Osteocyte (in vitro differentiated cells): ENCODE results near the gene NBAS. TPM values are rescaled to one million over a fixed set of nuclear protein-coding genes. Genes with fewer than 3 reads are reported as not detected.

ENCODE experiments used
- DNase-seq: peaks from one replicate; pipeline ENCODE4 v3.0.0; 2021; ENCODE audit warnings: mixed read lengths; ENCODE audit not compliant: unreplicated experiment; ENCODE audit errors: extremely low spot score
- H3K27ac Mint-ChIP-seq: one replicate; pipeline ENCODE4 v1.8.0; 2021; ENCODE audit warnings: mild to moderate bottlenecking, mixed read lengths; ENCODE audit not compliant: unreplicated experiment
- H3K27me3 Mint-ChIP-seq: one replicate; pipeline ENCODE4 v1.8.0; 2021; ENCODE audit warnings: mixed read lengths; ENCODE audit not compliant: unreplicated experiment
- H3K36me3 Mint-ChIP-seq: one replicate; pipeline ENCODE4 v1.8.0; 2021; ENCODE audit warnings: mixed read lengths; ENCODE audit not compliant: unreplicated experiment
- H3K4me1 Mint-ChIP-seq: one replicate; pipeline ENCODE4 v1.8.0; 2021; ENCODE audit warnings: mixed read lengths; ENCODE audit not compliant: unreplicated experiment
- H3K4me3 Mint-ChIP-seq: one replicate; pipeline ENCODE4 v1.8.0; 2021; ENCODE audit warnings: mild to moderate bottlenecking, moderate library complexity, mixed read lengths; ENCODE audit not compliant: unreplicated experiment
- H3K9me3 Mint-ChIP-seq: one replicate; pipeline ENCODE4 v1.8.0; 2021; ENCODE audit warnings: mixed read lengths; ENCODE audit not compliant: unreplicated experiment
- total RNA-seq: library from RNA; stranded (reverse); gene quantifications from 2 replicates; pipeline ENCODE4 v1.2.1, GENCODE V29; 2021
- TF ChIP-seq, protein P1 (sequence below): fragments of 200-600 bp; sonication (generic); IDR thresholded peaks from 2 replicates; pipeline ENCODE4 v1.5.0; 2021; ENCODE audit warnings: antibody characterized with exemption, mild to moderate bottlenecking, moderate library complexity

The NBAS gene
- total RNA-seq, 1 donor from 2014 or later = 43.6 TPM

DNA sequence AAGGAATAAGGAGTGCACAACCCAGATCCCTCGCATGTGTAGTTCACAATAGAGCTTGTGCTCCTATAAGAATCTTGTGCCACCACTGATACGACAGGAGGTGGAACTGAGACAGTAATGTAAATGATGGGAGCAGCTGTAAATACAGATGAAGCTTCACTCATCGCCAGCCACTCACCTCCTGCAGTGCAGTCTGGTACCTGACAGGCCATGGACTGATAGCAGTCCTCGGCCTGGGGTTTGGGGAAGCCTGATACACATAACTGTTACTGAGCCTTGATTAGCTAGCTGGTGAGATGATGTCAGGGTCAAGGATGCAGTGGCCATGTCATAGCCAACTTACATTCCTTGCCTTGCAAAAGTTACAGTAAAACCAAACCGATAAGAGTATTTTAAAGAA, 376.6 kb downstream of the NBAS start:
- H3K36me3 Mint-ChIP-seq = peaks cover 15% of the 10 kb centered on the region
- TF ChIP-seq, protein P1, sequence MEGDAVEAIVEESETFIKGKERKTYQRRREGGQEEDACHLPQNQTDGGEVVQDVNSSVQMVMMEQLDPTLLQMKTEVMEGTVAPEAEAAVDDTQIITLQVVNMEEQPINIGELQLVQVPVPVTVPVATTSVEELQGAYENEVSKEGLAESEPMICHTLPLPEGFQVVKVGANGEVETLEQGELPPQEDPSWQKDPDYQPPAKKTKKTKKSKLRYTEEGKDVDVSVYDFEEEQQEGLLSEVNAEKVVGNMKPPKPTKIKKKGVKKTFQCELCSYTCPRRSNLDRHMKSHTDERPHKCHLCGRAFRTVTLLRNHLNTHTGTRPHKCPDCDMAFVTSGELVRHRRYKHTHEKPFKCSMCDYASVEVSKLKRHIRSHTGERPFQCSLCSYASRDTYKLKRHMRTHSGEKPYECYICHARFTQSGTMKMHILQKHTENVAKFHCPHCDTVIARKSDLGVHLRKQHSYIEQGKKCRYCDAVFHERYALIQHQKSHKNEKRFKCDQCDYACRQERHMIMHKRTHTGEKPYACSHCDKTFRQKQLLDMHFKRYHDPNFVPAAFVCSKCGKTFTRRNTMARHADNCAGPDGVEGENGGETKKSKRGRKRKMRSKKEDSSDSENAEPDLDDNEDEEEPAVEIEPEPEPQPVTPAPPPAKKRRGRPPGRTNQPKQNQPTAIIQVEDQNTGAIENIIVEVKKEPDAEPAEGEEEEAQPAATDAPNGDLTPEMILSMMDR = no peak
- no peak overlapping the region for H3K4me3 Mint-ChIP-seq
- no peaks in the 10 kb centered on the region for H3K27me3 Mint-ChIP-seq
- H3K9me3 Mint-ChIP-seq = no peaks in the 10 kb centered on the region
- H3K27ac Mint-ChIP-seq = no peak overlapping the region
- DNase-seq = no peak
- H3K4me1 Mint-ChIP-seq = no peaks in the 10 kb centered on the region

DNA sequence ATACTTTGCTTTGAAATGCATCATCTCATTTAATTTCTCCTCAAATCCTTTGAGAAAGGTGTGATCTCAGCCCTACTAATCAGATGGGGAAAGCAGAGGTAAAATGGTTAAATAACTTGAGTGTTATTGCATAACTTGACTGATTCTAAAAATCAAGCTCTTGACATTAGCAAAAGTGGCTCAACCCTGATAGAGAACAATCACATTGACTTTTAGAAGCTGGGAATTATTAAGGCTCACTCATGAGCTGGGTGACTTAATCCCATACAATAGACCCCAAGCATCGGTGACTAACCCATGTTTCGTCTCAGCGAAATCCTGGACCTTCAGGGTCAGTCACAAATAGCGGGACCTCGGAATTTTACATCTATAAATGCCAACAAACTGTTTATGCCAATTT, 378.9 kb downstream of the NBAS start:
- DNase-seq = no peak
- H3K4me3 Mint-ChIP-seq = no peak overlapping the region
- H3K36me3 Mint-ChIP-seq = peaks cover 5% of the 10 kb centered on the region
- H3K4me1 Mint-ChIP-seq = no peaks in the 10 kb centered on the region
- no peaks in the 10 kb centered on the region for H3K27me3 Mint-ChIP-seq
- no peak overlapping the region for H3K27ac Mint-ChIP-seq
- no peaks in the 10 kb centered on the region for H3K9me3 Mint-ChIP-seq
- TF ChIP-seq, protein P1 = no peak

DNA sequence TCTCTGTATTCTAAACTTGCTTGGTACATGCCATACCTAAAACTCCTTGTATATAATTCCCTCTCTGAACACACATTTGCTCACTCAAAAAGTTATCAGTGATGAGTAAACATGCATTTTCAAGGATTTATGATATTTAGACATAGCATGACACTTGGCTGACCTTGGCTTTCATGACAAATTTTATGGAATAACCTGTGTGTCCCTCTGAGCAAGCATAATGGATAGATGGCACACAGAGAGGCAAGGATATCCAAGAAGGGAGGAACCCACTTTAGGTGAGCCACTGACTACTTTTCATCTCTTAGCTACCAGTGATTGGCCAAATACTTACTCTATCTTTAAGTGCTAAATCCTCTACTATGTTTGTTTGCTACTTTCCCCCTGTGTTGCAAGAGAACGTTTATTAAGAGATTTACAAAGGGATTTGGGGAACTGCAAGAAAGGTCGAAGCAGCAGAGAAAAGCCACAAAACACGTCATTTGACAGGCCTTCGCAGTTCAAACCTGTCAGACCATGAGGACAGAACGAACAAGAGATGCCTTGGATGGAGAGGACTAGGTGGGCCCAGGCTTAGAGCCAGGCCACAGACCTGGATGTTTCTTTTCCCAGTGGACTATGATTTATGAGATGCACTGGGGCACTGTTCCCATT, 379.9 kb downstream of the NBAS start:
- TF ChIP-seq, protein P1 = no peak
- Mint-ChIP-seq H3K4me3 (no peak overlapping the region), H3K27ac (no peak overlapping the region), H3K27me3 (no peaks in the 10 kb centered on the region), H3K36me3 (peaks cover 10% of the 10 kb centered on the region), H3K9me3 (no peaks in the 10 kb centered on the region), H3K4me1 (no peaks in the 10 kb centered on the region)
- no peak for DNase-seq

- Mint-ChIP-seq H3K4me1 (no peaks in the 10 kb centered on the region), H3K27ac (no peak overlapping the region), H3K9me3 (no peaks in the 10 kb centered on the region), H3K27me3 (no peaks in the 10 kb centered on the region), H3K36me3 (peaks cover 15% of the 10 kb centered on the region), H3K4me3 (no peak overlapping the region)
- no peak for DNase-seq
- TF ChIP-seq, protein P1 = no peak
These were observed 380.8 kb downstream of the NBAS start for GRCh38 chr2:15180379-15180778.

- TF ChIP-seq, protein P1 = no peak
- no peak overlapping the region for H3K27ac Mint-ChIP-seq
- H3K27me3 Mint-ChIP-seq = no peaks in the 10 kb centered on the region
- H3K4me1 Mint-ChIP-seq = no peaks in the 10 kb centered on the region
- no peaks in the 10 kb centered on the region for H3K9me3 Mint-ChIP-seq
- no peak for DNase-seq
- H3K4me3 Mint-ChIP-seq = no peak overlapping the region
- peaks cover 14% of the 10 kb centered on the region for H3K36me3 Mint-ChIP-seq
These were observed 382.2 kb downstream of the NBAS start for GRCh38 chr2:15178946-15179345.
